NCI-H1436 (cell line): Measurements from ENCODE around the gene TMEM201.
A peak's percentile ranks its signal among the peaks of the same experiment; 100 is the strongest.
"Not testable (repeated sequence)": the region's sequence is repeated elsewhere in the genome, so short reads cannot be mapped to it uniquely, and the experiment has no call there.

Experiments used
- DNase-seq: peaks from one replicate; lab custom pipeline; 2025; lab: John Stamatoyannopoulos, UW

The TMEM201 gene

GRCh38 chr1:9588551-9589143, at the start of gene TMEM201:
TSS of gene TMEM201 (plus strand) at chr1:9588911. CDS start at chr1:9588931, 20 bp downstream.
- DNase-seq = peak; percentile 94

GRCh38 chr1:9539165-9539828, 49.4 kb upstream of the TMEM201 start, which contains the start of gene SLC25A33:
TSS of gene SLC25A33 (plus strand) at chr1:9539465. CDS start at chr1:9539692, 227 bp downstream.
- peak; percentile 95 for DNase-seq

- DNase-seq = no peak
Measured at GRCh38 chr1:9539829-9540550, 48.7 kb upstream of the TMEM201 start.

GRCh38 chr1:9542430-9542829, 46.3 kb upstream of the TMEM201 start:
- DNase-seq = no peak

- no peak for DNase-seq
Measured at GRCh38 chr1:9544926-9545325, 43.8 kb upstream of the TMEM201 start.

GRCh38 chr1:9549955-9550546, 38.7 kb upstream of the TMEM201 start:
- no peak for DNase-seq

GRCh38 chr1:9551984-9552383, 36.7 kb upstream of the TMEM201 start:
- no peak for DNase-seq

- DNase-seq = no peak
Measured at GRCh38 chr1:9553736-9554144, 35.0 kb upstream of the TMEM201 start.

GRCh38 chr1:9555942-9556341, 32.8 kb upstream of the TMEM201 start:
- DNase-seq = no peak

- DNase-seq = no peak
Measured at GRCh38 chr1:9557624-9558023, 31.1 kb upstream of the TMEM201 start.

- no peak for DNase-seq
Measured at GRCh38 chr1:9558271-9558945, 30.3 kb upstream of the TMEM201 start.

GRCh38 chr1:9558946-9559545, 29.7 kb upstream of the TMEM201 start:
- no peak for DNase-seq

GRCh38 chr1:9559673-9560072, 29.0 kb upstream of the TMEM201 start:
- no peak for DNase-seq

GRCh38 chr1:9560090-9560489, 28.6 kb upstream of the TMEM201 start:
- not testable (repeated sequence) for DNase-seq

GRCh38 chr1:9561429-9561828, 27.3 kb upstream of the TMEM201 start:
- DNase-seq = peak; percentile 89

- DNase-seq = no peak
Measured at GRCh38 chr1:9569267-9569666, 19.4 kb upstream of the TMEM201 start.

- not testable (repeated sequence) for DNase-seq
Measured at GRCh38 chr1:9570886-9571529, 17.7 kb upstream of the TMEM201 start.

- DNase-seq = no peak
Measured at GRCh38 chr1:9573723-9574122, 15.0 kb upstream of the TMEM201 start.

GRCh38 chr1:9575486-9575885, 13.2 kb upstream of the TMEM201 start:
- no peak for DNase-seq

- DNase-seq = no peak
Measured at GRCh38 chr1:9576903-9577302, 11.8 kb upstream of the TMEM201 start.

GRCh38 chr1:9577423-9577822, 11.3 kb upstream of the TMEM201 start:
- no peak for DNase-seq
